ENCODE measurements around the gene FBRSL1.

The FBRSL1 gene

GRCh38 chr12:132503618-132504204, 13.8 kb downstream of the FBRSL1 start:
- Histone ChIP-seq H3K27me3 (ENCODE audit: low read depth, low read length) (no peaks in the 10 kb centered on the region), H3K9me3 (ENCODE audit: control insufficient read depth in 1 of 2, low read length in 2 of 2) (no peaks in the 10 kb centered on the region), H3K4me1 (ENCODE audit: control insufficient read depth in 1 of 2, insufficient read depth in 2 of 2, low read length in 2 of 2) (peaks cover 4 to 82% of the 10 kb centered on the region in 2 donors), H3K4me3 (ENCODE audit: low read depth in 1 of 2, low read length in 2 of 2) (no peak overlapping the region), H3K27ac (ENCODE audit: low read length) (no peak overlapping the region), H3K36me3 (ENCODE audit: control insufficient read depth in 1 of 2, insufficient read depth in 2 of 2, low read length in 2 of 2) (peaks cover 0 to 9% of the 10 kb centered on the region in 2 donors)

GRCh38 chr12:132505105-132505851, 15.3 kb downstream of the FBRSL1 start:
- Histone ChIP-seq H3K4me1 (ENCODE audit: control insufficient read depth in 1 of 2, insufficient read depth in 2 of 2, low read length in 2 of 2) (peaks cover 4 to 67% of the 10 kb centered on the region in 2 donors), H3K9me3 (ENCODE audit: control insufficient read depth in 1 of 2, low read length in 2 of 2) (no peaks in the 10 kb centered on the region), H3K4me3 (ENCODE audit: low read depth in 1 of 2, low read length in 2 of 2) (no peak overlapping the region), H3K27me3 (ENCODE audit: low read depth, low read length) (no peaks in the 10 kb centered on the region), H3K27ac (ENCODE audit: low read length) (no peak overlapping the region), H3K36me3 (ENCODE audit: control insufficient read depth in 1 of 2, insufficient read depth in 2 of 2, low read length in 2 of 2) (peaks cover 0 to 25% of the 10 kb centered on the region in 2 donors)

- Histone ChIP-seq H3K9me3 (ENCODE audit: control insufficient read depth in 1 of 2, low read length in 2 of 2) (no peaks in the 10 kb centered on the region), H3K36me3 (ENCODE audit: control insufficient read depth in 1 of 2, insufficient read depth in 2 of 2, low read length in 2 of 2) (peaks cover 0 to 31% of the 10 kb centered on the region in 2 donors), H3K27ac (ENCODE audit: low read length) (no peak overlapping the region), H3K27me3 (ENCODE audit: low read depth, low read length) (no peaks in the 10 kb centered on the region), H3K4me1 (ENCODE audit: control insufficient read depth in 1 of 2, insufficient read depth in 2 of 2, low read length in 2 of 2) (peaks cover 4 to 61% of the 10 kb centered on the region in 2 donors), H3K4me3 (ENCODE audit: low read depth in 1 of 2, low read length in 2 of 2) (no peak overlapping the region)
These were observed 15.9 kb downstream of the FBRSL1 start for GRCh38 chr12:132505852-132506219.

- peaks cover 0 to 35% of the 10 kb centered on the region in 2 donors for H3K36me3 ChIP-seq (ENCODE audit: control insufficient read depth in 1 of 2, insufficient read depth in 2 of 2, low read length in 2 of 2)
- peak overlapping the region; percentile 19 to 26 for H3K4me3 ChIP-seq (ENCODE audit: low read depth in 1 of 2, low read length in 2 of 2)
- H3K9me3 ChIP-seq (ENCODE audit: control insufficient read depth in 1 of 2, low read length in 2 of 2): no peaks in the 10 kb centered on the region
- peaks cover 4 to 54% of the 10 kb centered on the region in 2 donors for H3K4me1 ChIP-seq (ENCODE audit: control insufficient read depth in 1 of 2, insufficient read depth in 2 of 2, low read length in 2 of 2)
- H3K27me3 ChIP-seq (ENCODE audit: low read depth, low read length): no peaks in the 10 kb centered on the region
- no peak overlapping the region for H3K27ac ChIP-seq (ENCODE audit: low read length)
These were observed 16.6 kb downstream of the FBRSL1 start for GRCh38 chr12:132506328-132507160.

GRCh38 chr12:132507161-132507538, 17.2 kb downstream of the FBRSL1 start:
- Histone ChIP-seq H3K27ac (ENCODE audit: low read length) (no peak overlapping the region), H3K9me3 (ENCODE audit: control insufficient read depth in 1 of 2, low read length in 2 of 2) (no peaks in the 10 kb centered on the region), H3K4me1 (ENCODE audit: control insufficient read depth in 1 of 2, insufficient read depth in 2 of 2, low read length in 2 of 2) (peaks cover 4 to 48% of the 10 kb centered on the region in 2 donors), H3K27me3 (ENCODE audit: low read depth, low read length) (no peaks in the 10 kb centered on the region), H3K36me3 (ENCODE audit: control insufficient read depth in 1 of 2, insufficient read depth in 2 of 2, low read length in 2 of 2) (peaks cover 3 to 35% of the 10 kb centered on the region in 2 donors), H3K4me3 (ENCODE audit: low read depth in 1 of 2, low read length in 2 of 2) (no peak overlapping the region)

- H3K4me3 ChIP-seq (ENCODE audit: low read depth in 1 of 2, low read length in 2 of 2): no peak overlapping the region
- H3K4me1 ChIP-seq (ENCODE audit: control insufficient read depth in 1 of 2, insufficient read depth in 2 of 2, low read length in 2 of 2): peaks cover 4 to 43% of the 10 kb centered on the region in 2 donors
- no peaks in the 10 kb centered on the region for H3K27me3 ChIP-seq (ENCODE audit: low read depth, low read length)
- no peak overlapping the region for H3K27ac ChIP-seq (ENCODE audit: low read length)
- H3K36me3 ChIP-seq (ENCODE audit: control insufficient read depth in 1 of 2, insufficient read depth in 2 of 2, low read length in 2 of 2): peaks cover 3 to 35% of the 10 kb centered on the region in 2 donors
- no peaks in the 10 kb centered on the region for H3K9me3 ChIP-seq (ENCODE audit: control insufficient read depth in 1 of 2, low read length in 2 of 2)
These were observed 17.9 kb downstream of the FBRSL1 start for GRCh38 chr12:132507656-132508490.

GRCh38 chr12:132508491-132508740, 18.5 kb downstream of the FBRSL1 start:
- H3K4me1 ChIP-seq (ENCODE audit: control insufficient read depth in 1 of 2, insufficient read depth in 2 of 2, low read length in 2 of 2): peaks cover 4 to 37% of the 10 kb centered on the region in 2 donors

GRCh38 chr12:132508860-132509732, 19.1 kb downstream of the FBRSL1 start:
- Histone ChIP-seq H3K36me3 (ENCODE audit: control insufficient read depth in 1 of 2, insufficient read depth in 2 of 2, low read length in 2 of 2) (peaks cover 3 to 35% of the 10 kb centered on the region in 2 donors), H3K4me3 (ENCODE audit: low read depth in 1 of 2, low read length in 2 of 2) (no peak overlapping the region), H3K4me1 (ENCODE audit: control insufficient read depth in 1 of 2, insufficient read depth in 2 of 2, low read length in 2 of 2) (peaks cover 4 to 35% of the 10 kb centered on the region in 2 donors), H3K27me3 (ENCODE audit: low read depth, low read length) (no peaks in the 10 kb centered on the region), H3K9me3 (ENCODE audit: control insufficient read depth in 1 of 2, low read length in 2 of 2) (no peaks in the 10 kb centered on the region), H3K27ac (ENCODE audit: low read length) (no peak overlapping the region)

More at GRCh38 chr12:132508491-132508740, 18.5 kb downstream of the FBRSL1 start:
- Histone ChIP-seq H3K27me3 (ENCODE audit: low read depth, low read length) (no peaks in the 10 kb centered on the region), H3K27ac (ENCODE audit: low read length) (no peak overlapping the region), H3K36me3 (ENCODE audit: control insufficient read depth in 1 of 2, insufficient read depth in 2 of 2, low read length in 2 of 2) (peaks cover 3 to 35% of the 10 kb centered on the region in 2 donors), H3K4me3 (ENCODE audit: low read depth in 1 of 2, low read length in 2 of 2) (no peak overlapping the region), H3K9me3 (ENCODE audit: control insufficient read depth in 1 of 2, low read length in 2 of 2) (no peaks in the 10 kb centered on the region)

- Histone ChIP-seq H3K27ac (ENCODE audit: low read length) (no peak overlapping the region), H3K9me3 (ENCODE audit: control insufficient read depth in 1 of 2, low read length in 2 of 2) (peaks cover 0 to 3% of the 10 kb centered on the region in 2 donors), H3K36me3 (ENCODE audit: control insufficient read depth in 1 of 2, insufficient read depth in 2 of 2, low read length in 2 of 2) (peaks cover 3 to 38% of the 10 kb centered on the region in 2 donors), H3K4me1 (ENCODE audit: control insufficient read depth in 1 of 2, insufficient read depth in 2 of 2, low read length in 2 of 2) (peaks cover 4 to 23% of the 10 kb centered on the region in 2 donors), H3K27me3 (ENCODE audit: low read depth, low read length) (no peaks in the 10 kb centered on the region), H3K4me3 (ENCODE audit: low read depth in 1 of 2, low read length in 2 of 2) (no peak overlapping the region)
These were observed 20.3 kb downstream of the FBRSL1 start for GRCh38 chr12:132510111-132510724.
